GM18498 (cell line): Measurements from ENCODE around the gene SLC12A8.

Source experiments
- ATAC-seq: cut with Tn5 transposase; IDR thresholded peaks from one replicate; pipeline ENCODE4 v1.9.1; 2021; ENCODE audit warnings: mild to moderate bottlenecking, moderate library complexity; ENCODE audit not compliant: unreplicated experiment

The SLC12A8 gene

DNA sequence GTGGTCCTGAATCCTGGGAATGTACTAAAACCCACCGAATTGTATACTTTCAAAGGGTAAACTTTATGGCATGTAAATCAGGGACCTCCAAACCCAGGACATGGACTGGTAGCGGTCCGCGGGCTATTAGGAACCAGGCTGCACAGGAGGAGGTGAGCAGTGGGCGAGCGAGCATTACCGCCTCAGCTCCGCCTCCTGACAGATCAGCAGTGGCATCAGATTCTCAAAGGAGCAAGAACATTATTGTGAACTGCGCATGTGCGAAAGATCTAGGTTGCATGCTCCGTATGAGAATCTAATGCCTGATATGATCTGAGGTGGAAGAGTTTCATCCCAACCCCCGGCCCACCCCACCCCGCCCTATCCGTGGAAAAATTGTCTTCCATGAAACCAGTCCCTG lies 178.9 kb downstream of the SLC12A8 start:
- ATAC-seq = no peak

DNA sequence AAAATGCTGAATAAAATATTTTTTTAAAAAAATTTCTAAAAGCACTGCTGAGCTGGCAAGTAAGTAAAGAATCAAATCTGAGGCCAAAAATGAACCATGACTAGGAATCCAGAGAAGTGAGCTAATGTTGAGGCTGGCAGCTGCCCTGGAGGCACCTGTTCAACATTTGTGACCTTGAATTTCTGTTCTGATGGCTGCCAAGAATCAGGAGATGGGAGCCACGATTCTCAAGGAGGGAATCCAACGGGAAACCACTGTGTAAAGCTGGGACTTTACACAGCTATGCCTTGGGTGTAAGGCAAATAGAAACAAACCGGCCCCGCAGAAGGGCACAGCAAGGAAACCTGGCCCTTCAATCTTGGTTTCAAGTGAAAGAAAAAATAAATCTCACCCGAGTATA lies 179.4 kb downstream of the SLC12A8 start:
- ATAC-seq = no peak

DNA sequence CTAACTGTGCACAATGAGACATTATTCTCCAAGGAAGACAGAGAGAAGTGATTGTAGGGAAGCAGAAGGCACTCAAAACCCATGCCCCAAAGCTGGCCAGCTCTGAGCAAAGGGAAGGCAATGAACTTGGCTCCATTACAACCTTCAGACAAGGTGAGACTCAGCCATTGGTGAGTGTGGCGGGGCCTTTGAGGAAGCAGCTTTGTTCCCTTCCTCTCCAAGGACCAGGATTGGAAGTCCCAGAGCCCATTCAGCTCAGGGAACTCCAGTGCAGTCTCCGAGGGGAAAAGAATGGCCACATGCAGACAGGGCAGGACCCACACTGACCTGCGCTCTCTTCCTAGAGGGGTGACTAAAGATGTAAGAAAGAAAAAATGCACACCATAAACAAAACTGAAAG lies 179.9 kb downstream of the SLC12A8 start:
- no peak for ATAC-seq
